ENCODE measurements around the gene USP15.
"Not testable (repeated sequence)": the region's sequence is repeated elsewhere in the genome, so short reads cannot be mapped to it uniquely, and the experiment has no call there.

The USP15 gene

DNA sequence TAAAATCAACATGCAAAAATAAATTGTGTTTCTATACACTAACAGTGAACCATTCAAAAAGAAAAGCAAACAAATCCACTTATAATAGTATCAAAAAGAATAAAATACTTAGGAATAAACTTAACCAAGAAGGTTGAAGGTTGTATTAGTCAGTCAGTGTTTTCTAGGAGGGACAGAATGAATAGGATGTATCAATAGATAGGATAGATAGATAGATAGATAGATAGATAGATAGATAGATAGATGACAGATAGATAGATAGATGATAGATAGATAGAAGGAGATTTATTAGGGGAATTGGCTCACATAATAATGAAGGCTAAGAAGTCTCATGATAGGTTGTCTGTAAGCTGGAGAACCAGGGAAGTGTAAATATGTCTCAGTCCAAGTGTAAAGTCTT is 169.3 kb downstream of the USP15 start:
- Mint-ChIP-seq H3K36me3 (ENCODE audit: low read depth) (peaks cover 5% of the 10 kb centered on the region), H3K27ac (no peak overlapping the region), H3K27me3 (peaks cover 22% of the 10 kb centered on the region), H3K4me1 (ENCODE audit: low read depth) (peaks cover under 1% of the 10 kb centered on the region), H3K9me3 (peaks cover 17% of the 10 kb centered on the region), H3K4me3 (no peak overlapping the region)
- no peak for DNase-seq

DNA sequence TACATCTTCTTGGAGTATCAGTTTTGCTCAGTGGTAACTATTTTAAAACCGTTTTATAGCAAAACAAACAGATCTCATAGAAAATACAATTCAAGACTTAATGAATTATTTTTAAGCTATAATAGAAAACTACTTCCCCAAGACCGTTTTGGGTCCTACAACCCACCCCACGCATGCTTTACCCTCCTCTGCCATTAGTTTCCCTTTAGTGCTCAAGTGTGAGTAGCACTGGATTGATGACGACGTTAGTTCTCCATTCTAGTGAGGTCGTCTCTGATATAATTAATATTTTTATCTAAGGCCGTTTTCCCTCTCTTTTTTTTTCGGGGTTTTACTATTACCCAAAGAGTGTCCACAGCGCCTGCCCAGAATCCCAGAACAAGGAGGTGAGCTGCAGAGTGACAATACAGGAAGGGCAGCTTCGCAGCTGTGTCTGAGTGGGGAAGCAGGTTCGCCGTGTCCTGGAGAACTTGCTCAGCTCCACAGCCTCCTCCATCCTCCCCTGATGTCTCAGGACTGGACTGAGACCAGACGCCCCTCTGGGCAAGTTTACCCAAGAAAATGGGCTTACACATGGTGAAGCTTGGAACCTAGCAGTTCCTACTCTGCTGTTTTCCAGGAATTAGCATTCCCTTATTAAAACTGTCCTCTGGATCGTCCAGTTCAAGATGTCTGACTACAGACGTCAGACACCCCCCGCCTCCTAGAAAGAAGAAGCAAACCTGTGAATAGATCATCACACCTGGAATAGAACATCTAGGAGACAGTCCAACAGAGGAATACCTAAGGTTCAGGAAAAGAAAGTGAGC is 174.5 kb downstream of the USP15 start:
- peak overlapping the region; percentile 77 for H3K4me3 Mint-ChIP-seq
- no peaks in the 10 kb centered on the region for H3K9me3 Mint-ChIP-seq
- no peaks in the 10 kb centered on the region for H3K36me3 Mint-ChIP-seq (ENCODE audit: low read depth)
- peaks cover 47% of the 10 kb centered on the region for H3K27me3 Mint-ChIP-seq
- peaks cover 19% of the 10 kb centered on the region for H3K4me1 Mint-ChIP-seq (ENCODE audit: low read depth)
- DNase-seq, result peak; percentile 33
- no peak overlapping the region for H3K27ac Mint-ChIP-seq

DNA sequence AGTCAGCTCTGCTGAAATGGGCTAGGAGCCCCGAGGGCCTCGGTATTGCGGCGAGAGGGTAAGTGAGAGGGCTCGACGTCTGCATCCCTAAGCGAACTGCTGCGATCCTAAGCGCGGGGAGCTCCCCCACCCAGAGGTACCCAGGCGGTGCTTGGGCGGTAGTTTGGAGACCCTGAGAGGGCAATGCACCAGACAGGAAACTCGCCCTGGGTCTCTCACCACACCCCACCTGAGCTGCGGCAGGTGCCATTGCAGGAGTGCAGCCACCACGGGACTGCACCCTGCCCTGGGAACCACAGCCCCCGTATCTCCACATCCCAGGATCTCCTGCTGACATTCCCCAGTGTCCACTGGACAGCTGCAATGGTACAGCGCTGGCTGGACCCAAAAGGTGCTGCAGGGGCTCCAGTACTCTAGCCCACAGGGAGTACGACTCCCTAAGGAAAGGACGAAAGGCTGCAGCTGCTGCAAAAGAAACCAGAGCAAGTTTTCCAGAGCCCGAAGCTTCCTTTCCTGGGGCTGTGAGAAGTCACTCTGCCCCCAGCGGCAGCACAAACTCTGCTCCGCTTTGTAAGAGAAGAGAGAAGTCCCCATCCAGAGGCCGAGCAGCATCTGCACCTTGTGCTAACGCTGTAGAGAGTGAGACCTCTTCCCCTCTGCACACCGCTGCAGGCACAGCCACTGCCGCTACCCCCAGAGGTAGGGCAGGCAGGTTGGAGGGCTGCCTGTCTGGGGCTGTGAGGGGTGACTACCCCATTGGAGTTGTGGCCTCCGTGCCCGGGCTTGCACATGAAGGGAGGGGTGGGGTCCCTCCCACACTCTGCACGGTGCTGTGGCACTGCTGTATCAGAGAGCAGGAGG is 175.3 kb downstream of the USP15 start:
- H3K27ac Mint-ChIP-seq, result no peak overlapping the region
- DNase-seq, result peak; percentile 54
- H3K4me3 Mint-ChIP-seq, result peak overlapping the region; percentile 77
- no peaks in the 10 kb centered on the region for H3K9me3 Mint-ChIP-seq
- H3K36me3 Mint-ChIP-seq (ENCODE audit: low read depth), result no peaks in the 10 kb centered on the region
- peaks cover 42% of the 10 kb centered on the region for H3K27me3 Mint-ChIP-seq
- H3K4me1 Mint-ChIP-seq (ENCODE audit: low read depth), result peaks cover 19% of the 10 kb centered on the region

DNA sequence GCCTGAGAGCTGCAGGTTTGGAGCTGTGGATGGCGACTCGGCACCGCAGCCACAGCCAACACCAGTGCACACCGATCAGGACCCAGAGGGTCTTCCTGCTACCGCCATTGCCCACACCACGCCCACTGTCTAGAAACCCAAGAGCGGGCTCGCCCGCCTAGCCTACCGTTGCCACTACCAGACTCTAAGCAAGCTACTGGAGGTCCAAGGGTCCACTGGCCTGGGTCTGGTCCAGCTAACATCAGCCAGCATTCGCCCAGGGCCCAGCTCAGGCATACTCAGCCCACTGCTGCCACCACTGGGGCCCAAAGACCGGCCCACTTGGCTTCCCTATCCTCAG is 175.9 kb downstream of the USP15 start:
- peaks cover 19% of the 10 kb centered on the region for H3K4me1 Mint-ChIP-seq (ENCODE audit: low read depth)
- peaks cover 37% of the 10 kb centered on the region for H3K27me3 Mint-ChIP-seq
- H3K27ac Mint-ChIP-seq, result no peak overlapping the region
- peaks cover 5% of the 10 kb centered on the region for H3K9me3 Mint-ChIP-seq
- no peaks in the 10 kb centered on the region for H3K36me3 Mint-ChIP-seq (ENCODE audit: low read depth)
- no peak for DNase-seq
- H3K4me3 Mint-ChIP-seq, result peak overlapping the region; percentile 77

DNA sequence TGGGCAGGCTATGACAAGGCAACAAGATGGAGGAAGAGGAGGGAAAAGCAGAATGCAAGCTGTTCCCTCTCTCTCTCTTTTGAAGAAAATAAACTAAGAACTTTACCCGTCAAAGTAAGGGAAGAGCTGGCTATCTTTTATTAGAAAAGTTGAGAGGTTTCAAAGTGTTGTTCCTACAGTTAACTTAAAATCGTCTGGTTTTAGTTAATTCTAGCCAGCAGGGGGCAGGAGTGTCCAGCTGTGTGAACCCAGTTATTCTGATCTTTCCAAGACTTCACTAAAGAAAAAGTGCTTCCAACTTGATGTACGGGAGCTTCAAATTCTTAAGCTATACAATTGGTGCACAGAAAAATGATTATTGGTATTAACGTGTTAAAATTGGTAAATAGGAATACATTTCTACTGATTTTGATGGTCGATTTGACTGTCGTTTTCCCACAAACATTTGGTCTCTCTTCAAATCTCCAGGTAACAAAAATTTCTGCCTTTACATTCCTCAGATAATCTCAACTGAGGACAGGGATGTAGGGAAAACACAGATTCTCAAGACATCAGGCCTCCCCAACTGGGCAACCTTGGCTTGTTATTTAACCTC is 178.0 kb downstream of the USP15 start:
- Mint-ChIP-seq H3K27me3 (peaks cover 32% of the 10 kb centered on the region), H3K4me3 (no peak overlapping the region), H3K4me1 (ENCODE audit: low read depth) (peaks cover 19% of the 10 kb centered on the region), H3K36me3 (ENCODE audit: low read depth) (no peaks in the 10 kb centered on the region), H3K9me3 (peaks cover 22% of the 10 kb centered on the region), H3K27ac (no peak overlapping the region)
- peak; percentile 39 for DNase-seq

DNA sequence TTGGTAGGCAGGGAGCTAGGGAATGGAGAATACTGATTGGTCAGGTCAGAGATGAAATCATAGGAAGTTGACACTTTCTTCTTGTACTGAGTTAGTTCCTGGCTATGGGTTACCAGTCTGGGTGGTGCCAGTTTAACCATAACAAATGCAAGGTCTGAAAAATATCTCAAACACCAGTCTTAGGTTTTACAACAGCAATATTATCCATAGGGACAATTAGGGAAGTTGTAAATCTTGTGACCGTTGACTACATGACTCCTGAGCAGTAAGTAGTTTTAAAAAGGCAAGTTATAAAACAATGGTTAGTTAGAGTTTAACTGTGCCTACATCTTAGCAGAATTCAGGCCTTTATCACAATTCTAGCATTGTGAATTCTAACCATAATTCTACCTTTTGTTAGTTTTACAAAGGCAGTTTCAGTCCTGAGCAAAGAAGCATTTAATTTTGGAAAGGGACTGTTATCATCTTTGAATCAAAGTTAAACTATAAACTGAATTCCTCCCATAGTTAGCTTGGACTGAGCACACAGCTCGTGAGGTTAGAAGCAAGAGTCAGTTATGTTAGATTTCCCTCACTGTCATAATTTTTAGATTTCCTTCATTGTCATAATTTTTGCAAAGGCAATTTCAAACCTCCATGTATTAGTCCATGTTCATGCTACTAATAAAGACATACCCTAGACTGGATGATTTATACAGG is 186.7 kb downstream of the USP15 start:
- DNase-seq, result no peak
- Mint-ChIP-seq H3K27me3 (no peaks in the 10 kb centered on the region), H3K9me3 (peaks cover 25% of the 10 kb centered on the region), H3K4me1 (ENCODE audit: low read depth) (no peaks in the 10 kb centered on the region), H3K4me3 (no peak overlapping the region), H3K27ac (no peak overlapping the region), H3K36me3 (ENCODE audit: low read depth) (no peaks in the 10 kb centered on the region)

DNA sequence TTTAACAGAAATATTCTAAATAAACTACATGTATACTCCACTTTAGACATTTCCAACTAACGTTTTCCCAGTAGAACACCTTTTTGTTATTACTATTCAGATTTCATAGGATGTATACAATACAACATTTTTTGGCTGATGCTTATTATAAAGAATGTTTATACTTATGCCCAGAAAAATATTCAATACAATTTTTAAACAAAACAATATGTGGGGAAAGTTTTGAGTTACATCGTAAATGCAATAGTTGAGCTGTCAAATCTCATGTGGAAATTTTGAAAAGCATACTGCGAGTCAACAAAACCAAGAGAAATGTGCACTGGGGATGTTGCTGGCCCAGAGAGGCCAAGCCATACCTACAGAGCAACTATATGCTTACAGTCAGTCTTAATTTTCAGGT is 188.2 kb downstream of the USP15 start:
- no peak overlapping the region for H3K27ac Mint-ChIP-seq
- no peak for DNase-seq
- H3K4me3 Mint-ChIP-seq, result no peak overlapping the region
- H3K27me3 Mint-ChIP-seq, result no peaks in the 10 kb centered on the region
- no peaks in the 10 kb centered on the region for H3K36me3 Mint-ChIP-seq (ENCODE audit: low read depth)
- H3K4me1 Mint-ChIP-seq (ENCODE audit: low read depth), result no peaks in the 10 kb centered on the region
- H3K9me3 Mint-ChIP-seq, result peaks cover 12% of the 10 kb centered on the region

DNA sequence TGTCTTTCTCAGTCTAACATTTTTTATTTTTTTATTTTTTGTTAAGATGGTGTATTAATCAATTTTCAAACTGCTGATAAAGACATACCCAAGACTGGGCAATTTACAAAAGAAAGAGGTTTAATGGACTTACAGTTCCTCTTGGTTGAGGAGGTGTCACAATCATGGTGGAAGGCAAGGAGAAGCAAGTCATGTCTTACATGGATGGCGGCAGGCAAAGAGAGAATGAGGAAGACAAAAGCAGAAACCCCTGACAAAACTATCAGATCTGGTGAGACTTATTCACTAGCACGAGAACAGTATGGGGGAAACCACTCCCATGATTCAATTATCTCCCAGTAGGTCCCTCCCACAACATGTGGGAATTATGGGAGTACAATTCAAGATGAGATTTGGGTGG is 195.2 kb downstream of the USP15 start:
- not testable (repeated sequence) for H3K36me3 Mint-ChIP-seq (ENCODE audit: low read depth); H3K27ac Mint-ChIP-seq; H3K27me3 Mint-ChIP-seq; H3K4me3 Mint-ChIP-seq; DNase-seq; H3K9me3 Mint-ChIP-seq; H3K4me1 Mint-ChIP-seq (ENCODE audit: low read depth)

DNA sequence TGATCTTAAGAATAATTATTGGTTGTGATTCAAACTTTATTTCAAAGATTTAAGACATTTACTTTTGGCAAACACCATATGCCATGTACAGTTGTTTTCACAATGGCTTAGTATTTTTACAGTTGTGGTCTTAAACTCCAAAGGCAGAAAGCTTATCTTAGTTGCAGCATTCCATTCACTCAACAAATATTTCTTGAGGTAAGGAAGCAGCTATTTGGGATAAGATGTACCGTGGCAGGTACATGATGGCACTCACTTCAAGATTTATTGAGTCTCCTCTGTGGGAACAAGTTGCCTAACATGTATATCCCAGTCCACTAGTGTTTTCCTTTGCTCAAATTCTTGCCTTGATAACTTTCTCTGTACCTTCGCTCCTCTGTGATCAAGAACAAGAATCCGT is 198.4 kb downstream of the USP15 start:
- no peak for DNase-seq
- peaks cover 2% of the 10 kb centered on the region for H3K27me3 Mint-ChIP-seq
- peaks cover 3% of the 10 kb centered on the region for H3K9me3 Mint-ChIP-seq
- no peak overlapping the region for H3K27ac Mint-ChIP-seq
- H3K36me3 Mint-ChIP-seq (ENCODE audit: low read depth), result peaks cover 1% of the 10 kb centered on the region
- no peaks in the 10 kb centered on the region for H3K4me1 Mint-ChIP-seq (ENCODE audit: low read depth)
- H3K4me3 Mint-ChIP-seq, result no peak overlapping the region

DNA sequence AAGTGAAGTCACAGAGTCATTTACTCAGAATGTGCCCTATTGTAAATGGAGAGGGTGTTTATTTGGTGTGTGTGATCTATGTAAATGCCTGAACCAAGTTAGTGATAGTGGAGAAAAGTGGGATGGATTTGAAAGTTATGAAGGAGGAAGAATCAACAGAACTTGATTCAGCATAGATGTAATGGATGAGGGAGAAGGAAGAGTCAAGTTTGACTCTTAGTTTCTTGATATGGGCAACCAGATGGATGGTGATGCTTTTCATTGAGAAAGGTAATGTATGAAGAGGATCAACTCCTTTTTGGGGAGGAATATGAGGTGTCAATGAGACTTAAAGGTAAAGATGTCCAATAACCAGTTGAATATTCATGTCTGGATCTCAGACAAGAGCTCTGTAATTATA is 199.8 kb downstream of the USP15 start:
- H3K4me1 Mint-ChIP-seq (ENCODE audit: low read depth), result no peaks in the 10 kb centered on the region
- H3K9me3 Mint-ChIP-seq, result peaks cover 6% of the 10 kb centered on the region
- peaks cover 3% of the 10 kb centered on the region for H3K36me3 Mint-ChIP-seq (ENCODE audit: low read depth)
- H3K27ac Mint-ChIP-seq, result no peak overlapping the region
- peaks cover 2% of the 10 kb centered on the region for H3K27me3 Mint-ChIP-seq
- no peak for DNase-seq
- no peak overlapping the region for H3K4me3 Mint-ChIP-seq

DNA sequence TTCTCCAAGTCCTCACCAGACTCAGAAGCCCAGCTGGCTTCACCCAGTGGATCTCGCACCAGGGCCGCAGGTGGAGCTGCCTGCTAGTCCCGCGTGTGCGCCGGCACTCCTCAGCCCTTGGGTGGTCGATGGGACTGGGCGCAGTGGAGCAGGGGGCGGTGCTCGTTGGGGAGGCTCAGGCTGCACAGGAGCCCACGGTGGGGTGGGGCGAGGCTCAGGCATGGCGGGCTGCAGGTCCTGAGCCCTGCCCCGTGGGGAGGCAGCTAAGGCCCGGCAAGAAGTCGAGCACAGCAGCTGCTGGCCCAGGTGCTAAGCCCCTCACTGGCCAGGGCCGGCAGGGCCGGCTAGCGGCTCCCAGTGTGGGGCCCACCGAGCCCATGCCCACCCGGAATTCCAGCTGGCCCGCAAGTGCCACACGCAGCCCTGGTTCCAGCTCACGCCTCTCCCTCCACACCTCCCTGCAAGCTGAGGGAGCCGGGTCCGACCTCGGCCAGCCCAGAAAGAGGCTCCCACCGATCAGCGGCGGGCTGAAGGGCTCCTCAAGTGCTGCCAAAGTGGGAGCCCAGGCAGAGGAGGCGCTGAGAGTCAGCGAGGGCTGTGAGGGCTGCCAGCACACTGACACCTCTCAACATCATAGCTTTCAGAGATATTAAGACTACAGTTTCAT is 201.1 kb downstream of the USP15 start:
- DNase-seq; H3K4me1 Mint-ChIP-seq (ENCODE audit: low read depth); H3K36me3 Mint-ChIP-seq (ENCODE audit: low read depth); H3K27ac Mint-ChIP-seq; H3K27me3 Mint-ChIP-seq; H3K4me3 Mint-ChIP-seq; H3K9me3 Mint-ChIP-seq: not testable (repeated sequence)

DNA sequence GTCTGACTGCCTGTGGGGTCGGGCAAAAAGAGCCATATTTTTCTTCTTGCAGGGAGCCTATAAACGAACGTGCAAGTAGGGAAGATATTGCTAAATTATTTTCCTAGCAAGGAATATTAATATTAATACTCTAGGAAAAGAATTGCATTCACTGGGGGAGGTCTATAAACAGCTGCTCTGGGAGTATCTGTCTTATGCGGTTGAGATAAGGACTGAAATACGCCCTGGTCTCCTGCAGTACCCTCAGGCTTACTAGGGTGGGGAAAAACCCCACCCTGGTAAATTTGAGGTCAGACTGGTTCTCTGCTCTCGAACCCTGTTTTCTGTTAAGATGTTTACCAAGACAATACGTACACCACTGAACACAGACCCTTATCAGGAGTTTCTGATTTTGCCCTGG is 203.0 kb downstream of the USP15 start:
- not testable (repeated sequence) for H3K4me3 Mint-ChIP-seq, H3K27ac Mint-ChIP-seq, H3K9me3 Mint-ChIP-seq, H3K27me3 Mint-ChIP-seq, DNase-seq
- Mint-ChIP-seq H3K36me3 (ENCODE audit: low read depth) (peaks cover 19% of the 10 kb centered on the region), H3K4me1 (ENCODE audit: low read depth) (peaks cover 18% of the 10 kb centered on the region)

Measured in activated T-cell treated with anti-CD3 and anti-CD28 coated beads, Interleukin-2, amount 50 U/mL, for 24 hours (primary cell).